ENCODE measurements around the gene SHISAL2B.
"Not testable (repeated sequence)": the region's sequence is repeated elsewhere in the genome, so short reads cannot be mapped to it uniquely, and the experiment has no call there.

The SHISAL2B gene

DNA sequence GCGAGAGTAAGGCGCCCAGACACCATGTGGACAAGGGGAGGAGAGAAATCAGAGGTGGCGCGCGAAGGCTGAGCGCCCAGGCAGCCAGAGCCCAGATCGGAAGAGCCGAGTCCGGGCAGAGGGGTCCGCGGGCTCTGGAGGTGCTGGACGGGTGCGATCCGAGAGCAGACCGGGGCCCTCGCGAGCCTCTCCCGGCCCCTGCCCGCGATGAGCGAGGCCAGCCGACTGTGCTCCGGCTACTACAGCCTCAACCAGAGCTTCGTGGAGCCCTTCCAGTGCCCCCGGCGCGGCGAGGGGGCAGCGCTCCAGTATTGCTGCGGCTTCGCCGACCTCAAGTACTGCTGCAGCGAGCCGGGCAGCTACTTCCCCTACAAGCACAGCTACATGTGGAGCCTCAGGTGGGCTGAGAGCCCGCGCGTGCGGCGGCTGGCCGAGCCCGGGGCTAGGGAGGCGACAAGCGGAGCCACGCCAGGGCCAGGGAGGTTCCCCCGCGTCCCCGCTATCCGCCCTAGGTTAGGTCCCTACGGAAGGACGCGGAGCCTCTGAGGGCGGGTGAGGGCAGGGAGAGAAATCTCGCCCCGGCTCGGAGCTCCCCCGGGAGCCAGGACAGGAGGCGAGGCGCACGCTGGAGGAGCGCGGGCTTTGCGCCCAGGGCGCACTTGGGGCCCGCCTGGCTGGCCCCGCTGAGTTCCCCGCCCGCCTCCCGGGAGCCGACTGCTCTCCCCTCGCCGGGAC, at the start of gene SHISAL2B:
TSS of gene SHISAL2B (plus strand) at position 87 of the 735 bp plus-strand sequence. CDS start at position 208, 121 bp downstream.
- DNase-seq, result no peak

DNA sequence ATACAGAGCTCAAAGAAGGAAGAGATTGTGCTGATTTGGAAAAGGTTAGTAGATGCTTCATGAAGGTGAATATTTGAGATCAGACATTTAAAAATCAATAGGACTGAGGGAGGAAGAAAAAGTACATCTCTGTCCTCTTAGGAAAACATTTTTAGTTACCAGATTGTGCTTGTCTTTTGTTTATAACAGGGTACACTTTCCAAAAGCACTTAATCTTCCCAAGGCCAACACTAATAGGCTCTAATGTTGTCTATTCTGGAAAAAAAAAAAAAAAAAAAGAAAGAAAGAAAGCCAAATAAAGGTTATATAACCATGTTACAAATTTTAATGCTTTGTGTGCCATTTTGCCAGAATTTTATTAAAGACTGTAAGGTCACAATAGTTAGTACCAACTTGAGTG, 45.5 kb upstream of the SHISAL2B start:
- DNase-seq, result no peak

DNA sequence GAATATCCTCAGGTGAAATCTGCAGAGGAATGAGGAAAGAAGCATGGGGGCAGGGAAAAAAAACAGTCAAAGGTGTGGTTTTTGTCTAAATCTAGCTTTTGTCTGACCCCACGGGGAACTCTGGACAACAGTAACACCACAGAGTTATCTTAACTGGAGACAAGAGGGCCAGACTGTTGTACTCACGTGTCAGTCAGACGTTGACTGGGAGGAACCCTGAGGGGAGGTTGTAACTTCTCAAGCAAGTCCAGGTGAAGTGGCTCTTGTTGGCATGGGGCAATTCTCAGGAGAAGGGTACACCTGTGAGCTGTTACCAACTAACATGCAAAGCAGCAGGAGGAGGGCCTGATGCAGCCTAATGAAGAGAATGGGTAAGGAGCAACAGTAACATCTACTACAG, 44.1 kb upstream of the SHISAL2B start:
- DNase-seq, result no peak

DNA sequence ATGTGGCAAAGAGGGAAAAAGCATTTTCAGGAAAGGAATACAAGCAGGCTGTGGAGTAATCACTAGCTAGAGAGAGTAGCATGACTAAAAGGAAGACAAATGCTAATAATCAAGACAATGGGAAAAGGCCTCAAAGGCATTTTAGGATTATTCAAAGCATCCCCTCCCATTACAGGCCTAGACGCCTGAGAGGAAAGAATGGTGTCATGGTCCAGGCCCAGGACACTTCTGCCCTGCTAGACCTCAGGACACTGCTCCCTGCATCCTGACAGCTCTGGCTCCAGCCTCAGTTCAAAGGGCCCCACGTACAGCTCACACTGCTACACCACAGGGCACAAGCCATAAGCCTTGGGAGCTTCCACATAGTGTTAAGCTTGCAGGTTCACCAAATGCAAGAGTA, 40.8 kb upstream of the SHISAL2B start:
- no peak for DNase-seq

DNA sequence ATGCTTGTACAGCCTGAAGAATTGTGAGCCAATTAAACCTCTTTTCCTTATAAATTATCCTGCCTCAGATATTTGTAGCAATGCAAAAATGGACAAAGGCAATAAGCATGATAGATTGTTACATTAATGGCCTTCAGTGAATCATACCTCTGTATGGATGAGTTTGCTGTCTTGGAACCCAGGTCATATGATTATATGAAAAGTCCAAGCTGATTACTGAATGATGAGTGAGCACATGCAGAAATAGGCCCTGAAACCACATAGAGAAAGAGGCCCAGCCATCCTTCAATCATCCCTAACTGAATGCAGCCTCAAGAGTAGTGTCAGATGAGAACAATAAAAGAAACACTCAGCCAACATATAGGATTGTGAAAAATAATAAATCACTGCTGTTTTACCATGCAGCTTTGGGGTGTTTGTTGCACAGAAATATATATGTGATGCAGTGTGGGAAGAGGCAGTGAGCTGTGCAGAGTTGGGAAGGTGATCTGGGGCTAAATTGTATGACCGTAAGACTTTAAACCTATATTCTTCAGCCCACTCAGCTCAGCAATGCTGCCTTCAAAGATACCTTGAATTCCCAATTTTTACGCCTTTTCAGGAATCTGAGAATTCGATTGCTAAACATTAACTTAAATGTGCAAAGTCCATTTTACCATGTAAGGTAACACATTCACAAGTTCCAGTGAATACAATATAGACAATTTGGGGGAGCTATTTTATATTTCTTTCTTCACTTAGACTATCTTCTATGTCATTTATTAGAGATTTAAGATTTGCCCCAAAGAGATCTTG, 36.3 kb upstream of the SHISAL2B start:
- DNase-seq, result no peak

DNA sequence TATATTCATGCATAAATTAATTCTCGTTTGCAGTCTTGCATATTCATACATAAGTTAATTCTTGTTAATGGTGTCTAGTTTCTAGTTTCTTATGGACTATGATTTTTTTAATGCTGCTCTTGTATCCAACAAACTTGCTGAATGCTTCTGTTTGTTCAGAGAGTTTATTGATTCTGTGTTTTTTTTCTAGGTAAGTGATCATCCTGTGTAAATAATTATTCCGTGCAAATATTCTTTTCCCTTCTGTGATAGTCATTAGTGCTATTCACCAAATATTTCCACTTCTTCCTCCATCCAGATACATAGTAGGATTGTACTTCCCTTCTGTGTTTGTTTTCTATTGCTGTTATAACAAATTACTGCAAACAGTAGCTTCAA, 35.8 kb upstream of the SHISAL2B start:
- no peak for DNase-seq

DNA sequence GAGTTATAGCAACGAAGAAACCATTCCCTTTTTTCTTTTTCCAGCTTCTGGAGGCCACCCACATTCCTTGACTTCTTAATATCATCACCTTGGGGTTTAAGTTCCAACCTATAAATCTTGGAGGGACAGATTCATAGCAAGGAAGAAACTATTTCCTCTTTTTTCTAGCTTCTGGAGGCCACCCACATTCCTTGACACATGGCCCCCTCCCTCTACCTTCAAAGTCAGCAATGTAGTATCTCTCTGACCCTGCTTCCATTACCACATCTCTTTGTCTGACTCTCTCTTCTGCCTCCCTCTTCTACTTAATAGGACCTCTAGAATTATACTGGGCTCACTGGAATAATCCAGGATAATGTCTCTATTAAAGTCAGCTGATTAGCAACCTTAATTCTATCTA, 34.7 kb upstream of the SHISAL2B start:
- no peak for DNase-seq

DNA sequence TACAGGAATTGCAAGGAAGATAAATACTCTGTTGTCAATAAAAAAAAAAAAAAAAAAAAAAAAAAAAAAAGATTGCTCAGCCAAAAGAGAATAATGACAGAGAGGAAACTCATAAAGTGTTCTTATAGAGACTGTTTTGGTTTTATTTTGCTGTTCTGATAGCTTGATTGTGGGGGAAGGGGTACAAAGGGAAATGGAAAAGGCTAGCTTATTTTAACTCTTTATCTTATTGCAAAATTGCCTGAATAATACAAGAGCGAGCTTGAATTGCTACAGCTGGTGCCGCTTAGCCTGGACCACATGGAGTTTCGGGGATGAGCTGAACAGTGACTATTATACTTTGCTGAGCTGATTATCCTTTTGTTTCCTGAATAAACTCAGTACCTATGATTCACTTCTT, 31.0 kb upstream of the SHISAL2B start:
- DNase-seq, result no peak

DNA sequence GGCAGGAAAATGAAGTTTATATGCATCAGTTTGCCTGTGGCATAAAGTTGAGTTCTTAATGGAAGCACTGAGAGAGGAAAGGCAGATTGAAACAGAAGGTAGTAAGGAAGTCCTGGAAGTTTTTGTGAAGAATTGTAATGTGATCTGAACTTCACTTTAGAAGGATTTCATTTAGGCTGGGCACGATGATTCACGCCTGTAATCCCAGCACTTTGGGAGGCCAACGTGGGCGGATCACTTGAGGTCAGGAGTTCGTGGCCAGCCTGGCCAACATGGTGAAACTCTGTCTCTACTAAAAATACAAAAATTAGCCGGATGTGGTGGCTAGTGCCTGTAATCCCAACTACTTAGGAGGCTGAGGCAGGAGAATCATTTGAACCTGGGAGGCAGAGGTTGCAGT, 27.1 kb upstream of the SHISAL2B start:
- DNase-seq, result not testable (repeated sequence)

DNA sequence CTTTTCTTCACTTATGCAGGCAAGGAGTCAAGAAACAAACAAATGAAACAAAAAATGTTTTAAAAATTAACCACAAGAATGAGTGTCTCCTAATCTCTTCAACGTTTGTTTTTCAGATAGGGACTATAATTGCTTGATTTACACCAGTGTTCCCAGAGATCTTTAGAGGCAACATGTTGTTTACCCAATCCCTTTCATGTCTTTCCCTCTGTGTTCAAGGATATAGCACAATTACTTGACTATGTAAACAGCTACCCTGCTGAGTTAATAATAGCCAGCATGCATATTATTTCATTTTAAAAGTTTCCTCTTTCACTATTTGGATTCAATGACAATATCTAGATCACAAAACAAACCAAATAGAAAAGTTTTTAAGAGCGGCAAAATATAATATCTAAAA, 25.1 kb upstream of the SHISAL2B start:
- no peak for DNase-seq

DNA sequence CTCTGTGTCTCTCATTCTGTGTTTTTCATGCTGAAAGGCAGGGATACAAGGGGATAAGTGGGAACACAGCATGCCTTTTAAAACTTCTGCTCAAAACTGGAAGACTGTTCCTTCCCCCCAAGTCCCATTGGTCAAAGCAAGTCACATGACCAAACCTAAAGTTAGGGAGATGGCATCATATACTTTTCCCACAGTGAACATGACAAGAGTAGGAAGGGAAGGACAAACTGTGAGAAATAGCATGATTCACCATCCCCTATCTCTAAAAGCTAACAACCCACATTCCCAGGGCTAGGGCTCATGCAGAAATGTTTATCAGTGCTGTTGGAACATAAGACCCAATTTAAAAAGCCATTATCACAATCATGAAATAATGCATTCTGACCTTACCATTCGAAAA, 24.2 kb upstream of the SHISAL2B start:
- DNase-seq, result no peak

DNA sequence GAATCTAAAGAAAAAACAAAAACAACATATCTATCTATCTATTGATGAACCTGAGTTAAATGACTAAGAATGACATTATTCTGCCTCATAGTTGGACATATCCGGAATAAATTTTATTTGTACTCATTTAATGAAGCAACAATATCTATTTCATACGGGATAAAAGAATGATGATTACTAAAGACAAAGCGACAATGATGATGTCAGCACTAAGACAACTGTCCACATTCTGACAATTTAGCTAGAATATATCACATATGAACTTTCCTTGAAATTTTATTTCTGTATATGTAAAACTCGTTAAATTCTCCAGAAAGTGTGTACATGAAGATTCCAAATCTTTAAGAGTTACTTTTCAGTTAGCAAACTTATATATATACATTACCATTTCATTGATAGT, 23.2 kb upstream of the SHISAL2B start:
- DNase-seq, result no peak

DNA sequence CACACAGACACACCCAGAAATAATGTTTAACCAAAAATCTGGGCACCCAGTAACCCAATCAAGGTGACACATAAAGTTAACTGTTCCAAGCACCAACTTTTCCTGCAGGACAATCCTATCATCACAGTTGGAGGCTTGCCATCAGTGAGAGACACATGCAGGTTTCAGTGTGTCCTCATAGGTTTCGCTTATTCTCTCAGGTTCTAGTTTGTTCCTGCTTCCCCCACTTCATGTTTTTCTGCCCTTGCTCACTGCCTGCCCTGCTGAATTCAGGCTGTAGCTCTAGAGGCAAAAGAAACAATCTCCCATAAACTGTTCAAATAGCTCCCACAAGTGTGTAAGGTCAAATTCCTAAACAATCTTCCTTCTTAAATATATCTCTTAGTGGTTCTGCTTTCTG, 20.0 kb upstream of the SHISAL2B start:
- DNase-seq, result no peak

DNA sequence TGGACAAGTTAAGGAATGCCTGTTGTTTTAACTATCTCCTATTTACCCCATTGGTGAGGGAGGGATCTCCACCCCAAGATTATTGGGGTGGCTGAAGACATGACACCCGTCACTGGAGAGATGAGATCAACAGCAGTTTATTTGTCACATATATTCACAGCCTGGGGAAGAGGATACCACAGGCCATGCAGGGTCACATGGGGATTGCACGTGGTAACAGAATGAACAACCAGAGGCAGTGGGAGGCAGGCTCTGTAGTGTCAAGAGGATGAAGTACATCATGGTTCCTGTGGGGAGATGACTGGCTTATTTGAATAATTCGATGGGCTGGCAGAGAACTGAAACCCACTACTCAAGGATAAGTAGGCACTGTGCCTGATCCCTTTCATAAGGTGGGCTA, 18.6 kb upstream of the SHISAL2B start:
- no peak for DNase-seq

DNA sequence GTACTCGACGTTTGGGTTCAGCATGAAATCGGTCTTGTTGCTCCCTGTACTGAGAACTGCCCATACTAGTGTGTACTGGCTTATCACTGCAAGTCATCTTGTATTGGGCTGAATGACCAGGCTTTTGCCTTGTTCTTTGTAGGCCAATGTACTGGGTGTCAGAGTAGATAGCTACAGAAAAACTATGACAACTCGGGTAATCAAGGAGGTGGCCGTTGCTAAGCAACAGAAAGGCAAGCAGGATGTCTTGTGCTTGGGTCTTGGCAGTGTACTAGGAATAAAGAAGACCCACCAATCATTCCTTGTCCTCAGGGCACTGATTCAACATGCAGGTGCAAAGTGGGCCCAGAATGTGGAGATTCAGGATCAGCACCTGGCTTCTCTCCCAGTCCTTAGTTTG, 11.9 kb upstream of the SHISAL2B start:
- DNase-seq, result no peak

DNA sequence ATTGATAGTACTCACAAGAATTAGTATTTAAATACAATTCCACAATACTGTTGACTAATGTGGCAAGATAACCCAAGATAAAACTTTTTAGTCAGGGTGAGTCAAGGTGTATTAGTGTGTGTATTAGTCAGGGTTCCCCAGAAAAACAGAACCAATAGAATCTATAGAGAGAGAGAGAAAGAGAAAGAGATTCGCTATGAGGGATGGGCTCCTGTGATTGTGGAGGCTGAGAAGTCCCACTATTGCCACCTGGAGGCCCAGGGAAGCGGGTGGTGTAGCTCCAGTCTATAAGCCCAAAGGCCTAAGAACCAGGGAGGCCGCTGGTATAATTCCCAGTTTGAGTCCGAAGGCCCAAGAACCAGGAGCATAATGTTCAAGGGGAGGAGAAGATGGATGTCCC, 10.0 kb upstream of the SHISAL2B start:
- DNase-seq, result no peak

DNA sequence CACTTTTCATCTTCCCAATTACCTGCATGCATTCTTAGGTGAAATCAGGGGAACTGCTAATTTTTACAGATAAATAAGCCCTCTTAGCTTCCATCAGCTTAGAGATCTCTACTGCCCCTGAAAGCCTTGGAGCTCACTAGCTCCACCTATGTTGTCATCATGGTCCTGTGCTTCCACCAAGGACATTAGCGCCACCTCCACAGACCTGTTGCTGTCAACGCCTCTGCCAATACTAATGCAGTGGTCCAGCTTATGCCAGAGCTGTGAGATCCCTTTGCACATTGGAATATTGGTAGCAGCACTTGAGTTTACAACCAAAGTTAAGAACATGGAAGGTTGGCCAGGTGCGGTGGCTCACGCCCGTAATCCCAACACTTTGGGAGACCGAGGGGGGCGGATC, 7.7 kb upstream of the SHISAL2B start:
- no peak for DNase-seq

DNA sequence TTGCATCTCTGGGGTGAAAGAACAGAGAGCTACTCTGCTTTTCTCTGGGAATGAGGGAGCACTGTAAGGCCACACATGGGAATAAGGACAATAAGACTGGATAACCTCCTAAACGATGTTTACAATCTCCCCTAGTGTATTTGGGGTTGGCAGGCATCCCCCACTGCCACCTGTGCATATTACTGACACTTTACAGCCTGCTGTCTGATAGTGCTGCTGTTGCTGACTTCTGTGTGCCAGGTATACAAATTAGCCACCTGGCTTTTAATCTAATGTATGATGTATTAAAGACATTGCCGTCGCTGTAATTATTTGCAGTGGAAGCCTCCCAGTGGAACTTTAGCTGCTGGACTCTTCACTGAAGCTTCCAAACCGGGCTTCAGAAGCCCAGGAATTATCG, 4.4 kb upstream of the SHISAL2B start:
- DNase-seq, result no peak

DNA sequence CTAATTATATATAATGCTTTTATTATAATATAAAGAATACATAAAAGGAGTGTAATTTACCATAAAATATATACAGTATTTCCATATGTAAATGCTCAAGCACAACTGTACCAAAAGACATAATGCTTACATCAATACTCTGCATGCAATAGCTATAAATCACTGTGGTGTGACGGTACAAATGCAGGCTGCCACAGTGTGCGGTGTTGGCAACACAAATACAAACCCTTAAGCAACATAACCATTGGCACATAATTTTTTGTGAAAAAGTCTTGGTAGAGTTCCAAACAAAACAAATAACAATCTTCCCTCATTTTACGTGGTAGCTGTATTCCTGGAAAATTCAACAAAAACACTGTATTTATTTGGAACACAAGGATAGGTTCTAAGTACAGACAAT, 1.9 kb upstream of the SHISAL2B start:
- no peak for DNase-seq

DNA sequence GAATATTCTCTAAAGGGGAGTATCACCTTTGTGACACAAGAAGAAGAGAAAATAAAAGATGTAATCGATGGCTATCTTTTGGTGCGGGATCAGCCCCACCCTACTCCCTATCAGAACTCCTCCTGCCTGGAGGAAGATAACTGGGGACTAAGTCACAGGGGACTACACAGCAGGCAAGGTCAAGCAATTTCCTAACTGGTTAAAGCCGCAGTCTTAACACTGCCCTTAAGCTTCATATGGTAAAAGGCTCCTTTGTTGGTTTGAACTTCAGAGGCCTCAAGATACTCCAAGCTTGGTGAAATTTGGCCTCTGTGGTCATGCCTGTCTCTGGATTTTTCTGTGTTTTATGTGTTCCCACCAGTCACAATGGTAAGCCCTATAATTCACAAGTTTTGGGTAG, 1.3 kb upstream of the SHISAL2B start:
- no peak for DNase-seq

DNA sequence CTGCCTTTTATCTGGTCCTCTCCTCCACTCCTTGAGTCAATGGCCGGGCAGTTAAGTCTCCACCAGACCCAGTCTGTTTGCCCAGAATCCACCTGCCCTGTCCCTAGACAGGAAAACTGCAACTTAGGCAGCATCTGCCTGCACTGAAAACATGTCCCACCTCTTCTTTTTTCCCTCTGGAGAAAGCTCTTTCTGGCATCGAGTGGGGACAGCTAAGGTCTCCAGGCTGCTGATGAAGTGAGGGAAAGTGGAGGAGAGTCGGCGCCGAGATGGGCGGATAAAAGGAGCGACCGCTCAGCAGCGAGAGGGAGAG, 243 bp upstream of the SHISAL2B start:
- DNase-seq, result no peak

DNA sequence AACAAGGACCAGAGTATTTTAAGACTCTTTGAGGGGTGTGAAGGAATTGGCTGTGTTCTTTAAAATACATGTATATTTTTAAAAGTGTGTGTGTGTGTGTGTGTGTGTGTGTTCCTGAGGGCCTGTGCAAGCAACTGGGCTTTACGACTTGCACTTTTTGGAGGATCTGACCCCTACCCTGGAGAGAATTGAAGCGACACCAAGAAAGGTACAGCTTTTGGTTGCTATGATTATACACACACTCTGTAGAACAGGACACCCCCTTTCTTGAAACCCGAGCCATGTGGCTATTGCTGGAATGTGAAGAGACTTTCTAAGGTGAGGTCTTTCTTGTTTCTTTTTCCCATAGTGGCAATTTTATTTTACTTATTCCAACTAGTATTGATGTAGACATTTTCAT, 988 bp downstream of the SHISAL2B start:
- no peak for DNase-seq

DNA sequence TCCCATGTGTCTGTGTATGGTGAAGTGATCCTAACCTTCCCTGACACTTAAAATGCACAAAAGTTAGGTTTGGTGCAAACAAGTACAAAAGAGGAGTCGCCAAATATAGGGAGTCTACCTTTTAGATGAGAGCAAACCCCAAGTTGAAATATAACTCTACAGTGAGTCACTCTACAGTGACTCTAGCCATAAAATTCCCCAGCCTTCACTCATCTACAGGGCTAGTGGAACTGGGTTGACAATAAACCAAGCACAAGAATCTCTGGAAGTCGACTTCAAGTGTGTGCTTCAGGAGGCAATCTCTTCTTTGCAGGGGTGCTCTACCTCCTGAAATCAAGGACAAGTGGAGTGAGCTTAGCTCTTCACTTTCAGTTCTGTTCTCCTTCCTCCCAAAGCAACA, 3.3 kb downstream of the SHISAL2B start:
- DNase-seq, result no peak

DNA sequence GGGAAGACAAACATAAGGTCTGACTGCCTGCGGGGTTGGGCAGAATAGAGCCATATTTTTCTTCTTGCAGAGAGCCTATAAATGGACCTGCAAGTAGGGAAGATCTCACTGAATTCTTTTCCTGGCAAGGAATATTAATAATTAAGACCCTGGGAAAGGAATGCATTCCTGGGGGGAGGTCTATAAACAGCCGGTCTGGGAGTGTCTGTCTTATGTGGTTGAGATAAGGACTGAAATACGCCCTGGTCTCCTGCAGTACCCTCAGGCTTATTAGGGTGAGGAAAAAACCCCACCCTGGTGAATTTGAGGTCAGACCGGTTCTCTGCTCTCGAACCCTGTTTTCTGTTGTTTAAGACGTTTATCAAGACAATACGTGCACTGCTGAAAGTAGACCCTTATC, 6.1 kb downstream of the SHISAL2B start:
- DNase-seq, result not testable (repeated sequence)

DNA sequence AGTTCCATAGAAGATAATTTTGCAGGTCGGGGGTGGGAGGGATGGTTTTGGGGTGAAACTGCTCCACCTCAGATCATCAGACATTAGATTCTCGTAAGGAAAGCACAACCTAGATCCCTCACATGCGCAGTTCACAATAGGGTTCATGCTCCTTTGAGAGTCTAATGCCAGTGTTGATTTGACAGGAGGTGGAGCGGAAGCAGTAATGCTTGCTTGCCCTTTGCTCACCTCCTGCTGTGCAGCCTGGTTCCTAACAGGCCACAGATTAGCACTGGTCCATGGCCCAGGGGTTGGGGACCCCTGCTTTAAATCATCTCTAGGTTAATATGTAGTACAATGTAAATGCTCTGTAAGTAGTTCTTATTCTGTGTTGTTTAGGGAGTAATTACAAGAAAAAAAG, 10.5 kb downstream of the SHISAL2B start:
- no peak for DNase-seq

All from inflammatory macrophage treated with lipopolysaccharide for 1 hour (primary cell).